ENCODE data around the gene GAL3ST1. TPM values are rescaled to one million over a fixed set of nuclear protein-coding genes. Genes with fewer than 3 reads are reported as not detected.

GAL3ST1 gene
- polyA plus RNA-seq, 1 of the 3 experiments (the other 2 are of a cell fraction): not detected

GRCh38 chr22:30564045-30564760 lies 10.3 kb downstream of the GAL3ST1 start:
- Histone ChIP-seq H3K4me1 (ENCODE audit: control insufficient read depth in 1 of 2, insufficient read depth in 2 of 2, low read depth in 1 of 2, low read length in 1 of 2) (peaks cover 0 to 19% of the 10 kb centered on the region in 2 experiments; a peak in 1 of 4 replicates), H4K20me1 (ENCODE audit: insufficient read depth) (no peaks in the 10 kb centered on the region), H3K9me3 (no peaks in the 10 kb centered on the region), H3K27me3 (ENCODE audit: insufficient read depth) (no peaks in the 10 kb centered on the region; the same call in 1 of the 2 replicates), H3K9me2 (no peaks in the 10 kb centered on the region), H3K27ac (ENCODE audit: low read depth in 2 of 2, low read length in 1 of 2) (no peak overlapping the region), H3K4me2 (no peak overlapping the region), H2AFZ (ENCODE audit: low read depth) (no peak overlapping the region), H3K4me3 (ENCODE audit: low read depth in 2 of 2, low read length in 1 of 2) (no peak overlapping the region), H3K79me2 (ENCODE audit: insufficient read depth) (no peaks in the 10 kb centered on the region), H3K9ac (no peak overlapping the region), H3F3A (replicated peaks; ENCODE audit: insufficient read depth) (no peaks in the 10 kb centered on the region), H3K36me3 (replicated peaks in 1 of 2; ENCODE audit: control insufficient read depth in 1 of 2, insufficient read depth in 2 of 2, low read length in 1 of 2) (no peaks in the 10 kb centered on the region)
- TF ChIP-seq YY1 (IDR thresholded peaks at IDR 0.05; ENCODE audit: low read depth) (no peak), TAF1 (IDR thresholded peaks at IDR 0.05; ENCODE audit: borderline replicate concordance, low read depth, low read length) (no peak), GABPA (IDR thresholded peaks at IDR 0.05; ENCODE audit: low read depth) (no peak), REST (IDR thresholded peaks at IDR 0.05; ENCODE audit: low read depth, low read length) (no peak), POLR2AphosphoS5 (IDR thresholded peaks at IDR 0.05; ENCODE audit: low read depth, low read length) (no peak), ELF1 (IDR thresholded peaks at IDR 0.05) (no peak), TCF12 (IDR thresholded peaks at IDR 0.05) (no peak), IRF3 (IDR thresholded peaks at IDR 0.05; ENCODE audit: low read depth, low read length) (no peak), SMC3 (IDR thresholded peaks at IDR 0.05; ENCODE audit: low read depth, low read length) (no peak), MEF2A (IDR thresholded peaks at IDR 0.05; ENCODE audit: borderline replicate concordance, low read depth) (no peak), GATA2 (CRISPR knock-in tag; IDR thresholded peaks at IDR 0.05) (peak; percentile 30; the same call in 1 of the 2 replicates), CHD2 (IDR thresholded peaks at IDR 0.05; ENCODE audit: low read length, partially characterized antibody) (peak; percentile 2), SIN3A (IDR thresholded peaks at IDR 0.05; ENCODE audit: borderline replicate concordance, low read depth, low read length) (no peak)
- 66% methylated on average over 6 of the region's 8 CpGs for whole genome bisulfite sequencing (ENCODE audit: low lambda C conversion rate)
- CTCF ChIA-PET: interaction anchor here (0.6 to 1.2 kb wide), 3 partner anchors 11 to 19 kb away, joined by 3 to 4 read pairs (median 3); no protein-coding TSS in a partner anchor
- POLR2A ChIA-PET: interaction anchor here (1.2 kb wide), 1 partner anchor 27 kb away, joined by 6 read pairs; the partner anchor contains the start of gene PES1
- DNase-seq: peak; percentile 76
